ENCODE measurements around the gene THRB.

- TF ChIP-seq ZBTB1 (tag by site-specific recombination; IDR thresholded peaks at IDR 0.05), result no peak
- TF ChIP-seq ZBTB49 (tag by site-specific recombination; IDR thresholded peaks at IDR 0.05; ENCODE audit: low read depth), result no peak
These were observed 249.6 kb downstream of the THRB start for GRCh38 chr3:24245056-24245455.
